Heart right ventricle (tissue), 16 donors: ENCODE measurements around the gene PGAP6. TPM values are rescaled to one million over a fixed set of nuclear protein-coding genes. Genes with fewer than 3 reads are reported as not detected.

Source experiments
- ATAC-seq, 8 donors: fragments of 200-7000 bp; cut with Tn5 transposase; one replicate each; pipeline ENCODE4 v1.9.1; 2020; ENCODE audit warnings: mild to moderate bottlenecking in 8 of 8, moderate library complexity in 8 of 8, moderate number of reproducible peaks in 1 of 8
- DNase-seq, 2 donors: peaks; one replicate each; pipeline ENCODE4 v3.0.0-alpha.2; 2020
- H3K27ac ChIP-seq, 10 donors: fragments of 200-600 bp; sonication (generic) in 2 of 10; one replicate each; pipeline versions ENCODE4 v1.5.0 to v1.8.0; 2020 to 2022; ENCODE audit warnings: mild to moderate bottlenecking in 3 of 10
- H3K27me3 ChIP-seq, 7 donors: fragments of 200-600 bp; one replicate each; pipeline ENCODE4 v1.8.0; 2021 to 2022; ENCODE audit warnings: mild to moderate bottlenecking in 2 of 7
- H3K36me3 ChIP-seq, 9 donors: fragments of 200-600 bp; sonication (generic) in 1 of 9; one replicate each; pipeline versions ENCODE4 v1.5.0 to v1.8.0; 2020 to 2022; ENCODE audit warnings: mild to moderate bottlenecking in 2 of 9
- H3K4me1 ChIP-seq, 9 donors: fragments of 200-600 bp; sonication (generic) in 1 of 9; one replicate each; pipeline versions ENCODE4 v1.5.0 to v1.8.0; 2020 to 2022; ENCODE audit warnings: mild to moderate bottlenecking in 4 of 9
- H3K4me3 ChIP-seq, 10 donors: fragments of 200-600 bp; sonication (generic) in 2 of 10; one replicate each; pipeline versions ENCODE4 v1.5.0 to v1.8.0; 2020 to 2022; ENCODE audit warnings: mild to moderate bottlenecking in 7 of 10, moderate library complexity in 2 of 10
- H3K9me3 ChIP-seq, 11 donors: fragments of 200-600 bp in 10 of 11; sonication (generic) in 2 of 11; one replicate each; pipeline versions ENCODE4 v1.5.0 to v1.8.0; 2013 to 2022; ENCODE audit warnings: mild to moderate bottlenecking in 2 of 11, control low read depth in 1 of 11, moderate library complexity in 1 of 11
- CTCF ChIP-seq, 9 donors: fragments of 200-600 bp; sonication (generic) in 2 of 9; IDR thresholded peaks; one replicate each; pipeline versions ENCODE4 v1.5.0 to v1.8.0; 2021 to 2022; ENCODE audit warnings: antibody characterized with exemption in 9 of 9, mild to moderate bottlenecking in 5 of 9, moderate library complexity in 1 of 9
- WGBS, 2 donors: extraction: QIAGEN DNeasy Blood & Tissue Kit; methylation state at CpG; one replicate each; pipeline ENCODE4 v1.1.7; 2013; ENCODE audit warnings: inconsistent platforms in 1 of 2; 5-methylcytosine and 5-hydroxymethylcytosine counted together
- intact Hi-C, 10 donors: fragments of 100-400 bp; cut with DNase I; formaldehyde crosslinking; loops; one replicate each; pipeline versions ENCODE4 v1.11.1 to v1.14.2; 2022
- polyA plus RNA-seq, 2 donors: library from polyadenylated mRNA; stranded (reverse); fragments of 200-250 nt; gene quantifications; one replicate each; pipeline ENCODE4 v1.2.3, GENCODE V29; 2013
- total RNA-seq, 10 donors: library from RNA; stranded (reverse); fragmentation: NEBNext Ultra II Directional in 3 of 10; extraction: Animal tissue kit (Norgen Biotek cat#: 25700) in 3 of 10; gene quantifications; one replicate each; pipeline versions ENCODE4 v1.2.1 to v1.2.4, GENCODE V29; 2021 to 2023
- donor health status: Arrhythmogenic right ventricular cardiomyopathy.
- donor health status: ischemic (EF 13 %, LVEDD 7.1; RV severe dilation, severe dysfunction).
- donor health status: healthy with polysubstance abuse.
- donor health status: DM: no; HTN: yes; CAD: no.
- donor health status: DM: no; HTN: no; CAD: no.
- donor health status: ischemic (EF 25% LVEDD 6.9; RV normal size, moderate dysfunction).
- donor health status: ischemic (EF 25% LVEDD 5.7; RV mildly dilated, moderate dysfunction).
- donor health status: healthy.
- donor health status: DM: yes; HTN: yes; CAD: no.
- donor health status: Ischemic cardiomyopathy.
- donor health status: ischemic (EF 35%, LVEDD 5.7; RV mildly dilated, moderate dysfunction).
- donor health status: nonischemic (EF 11% LVEDD 7.7; RV severe dilation, severe dysfunction).
- donor health status: DM: yes; HTN: yes; CAD: no.
- donor health status: PGD.
- donor health status: ischemic (EF 29% LVEDD 5.4; RV normal size, mild dysfunction).
- donor health status: nonischemic (EF 23%, LVEDD 6.1; RV moderate dilation, normal function).

PGAP6 gene
- total and polyA plus RNA-seq, 12 donors: 27.1 to 57.3 (median 33.1) TPM

GRCh38 chr16:368388-369158 lies 13.2 kb downstream of the PGAP6 start:
- ATAC-seq (no peak), DNase-seq (no peak)
- Histone ChIP-seq H3K27me3 (peaks cover 0 to 9% (median 0%) of the 10 kb centered on the region in 7 donors), H3K27ac (no peak overlapping the region), H3K9me3 (no peaks in the 10 kb centered on the region), H3K36me3 (peaks cover 0 to 56% (median 37%) of the 10 kb centered on the region in 9 donors), H3K4me1 (peaks cover 10 to 22% (median 15%) of the 10 kb centered on the region in 9 donors), H3K4me3 (no peak overlapping the region)
- intact Hi-C loops: no loop called here
- no peak for TF ChIP-seq CTCF (IDR thresholded peaks at IDR 0.05)
- 95% methylated on average over 29 of the region's 29 CpGs for WGBS, 2 donors

DNA sequence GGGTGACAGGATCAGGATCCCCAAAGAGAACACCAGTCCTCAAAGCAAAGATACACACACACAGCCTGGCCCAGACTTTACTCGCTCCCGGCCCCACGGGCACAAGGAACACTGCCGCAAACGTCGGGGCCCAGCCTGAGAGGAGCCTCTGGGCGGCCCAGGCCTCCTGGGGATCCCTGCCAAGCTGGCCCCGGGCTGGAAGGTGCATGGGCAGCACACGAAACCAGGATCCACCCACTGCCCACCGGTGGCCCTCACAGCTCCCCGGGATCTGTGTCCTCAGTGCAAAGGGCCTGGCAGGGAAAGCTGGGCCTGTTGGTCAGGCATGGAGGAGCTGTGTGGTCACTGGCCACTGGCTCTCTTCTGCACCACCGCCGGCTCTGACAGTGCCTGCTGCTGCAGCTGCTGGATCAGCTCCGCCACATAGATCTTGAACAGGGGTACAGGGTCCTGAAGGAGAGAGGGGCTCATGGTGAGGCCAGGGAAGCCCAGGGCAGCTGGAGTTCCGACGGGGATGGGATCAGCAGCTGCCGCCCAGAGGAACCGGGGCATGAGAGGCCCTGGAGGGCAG lies 14.4 kb downstream of the PGAP6 start:
- intact Hi-C loops: no loop called here
- 94% methylated on average over 18 of the region's 18 CpGs for WGBS, 2 donors

DNA sequence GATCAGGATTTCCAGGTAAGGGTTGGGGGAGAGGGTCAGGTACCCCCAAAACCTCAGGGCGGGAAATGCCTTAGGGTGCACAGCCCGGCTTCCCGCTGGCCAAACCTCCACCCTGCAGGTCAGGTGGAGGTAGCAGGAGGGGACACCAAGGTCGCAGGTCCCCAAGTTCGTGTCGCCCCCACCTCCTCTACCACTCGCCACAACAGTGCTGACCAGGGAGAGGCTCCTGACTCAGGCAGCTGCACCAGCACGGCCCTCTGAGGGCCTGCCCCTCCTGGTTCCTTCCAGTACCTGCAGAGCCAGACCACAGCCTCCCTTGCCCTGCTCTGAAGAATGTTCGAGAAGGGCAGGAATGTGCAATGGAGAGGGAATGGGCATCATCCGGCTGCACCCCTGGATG lies 15.3 kb downstream of the PGAP6 start:
- ATAC-seq: no peak
- Histone ChIP-seq H3K27ac (no peak overlapping the region), H3K4me3 (no peak overlapping the region), H3K27me3 (peaks cover 0 to 13% (median 3%) of the 10 kb centered on the region in 7 donors), H3K36me3 (peaks cover 0 to 35% (median 26%) of the 10 kb centered on the region in 9 donors), H3K9me3 (no peaks in the 10 kb centered on the region), H3K4me1 (peaks cover 10 to 24% (median 16%) of the 10 kb centered on the region in 9 donors)
- intact Hi-C loops: no loop called here
- no peak for DNase-seq
- WGBS, 2 donors: 90 to 95% methylated on average over 10 of the region's 10 CpGs
- TF ChIP-seq CTCF (IDR thresholded peaks at IDR 0.05): no peak

More for the DNA sequence above, 14.4 kb downstream of the PGAP6 start:
- peaks cover 10 to 22% (median 15%) of the 10 kb centered on the region in 9 donors for H3K4me1 ChIP-seq
- no peak for DNase-seq
- no peak overlapping the region for H3K27ac ChIP-seq
- ATAC-seq: no peak
- peaks cover 0 to 45% (median 26%) of the 10 kb centered on the region in 9 donors for H3K36me3 ChIP-seq
- peaks cover 0 to 13% (median 3%) of the 10 kb centered on the region in 7 donors for H3K27me3 ChIP-seq
- H3K4me3 ChIP-seq: no peak overlapping the region
- no peaks in the 10 kb centered on the region for H3K9me3 ChIP-seq
- TF ChIP-seq CTCF (IDR thresholded peaks at IDR 0.05): no peak

- Histone ChIP-seq H3K27ac (no peak overlapping the region), H3K4me1 (peaks cover 3 to 13% (median 6%) of the 10 kb centered on the region in 9 donors), H3K27me3 (peaks cover 0 to 13% (median 3%) of the 10 kb centered on the region in 7 donors), H3K36me3 (peaks cover 0 to 34% (median 26%) of the 10 kb centered on the region in 9 donors), H3K4me3 (no peak overlapping the region), H3K9me3 (no peaks in the 10 kb centered on the region)
- DNase-seq (no peak), ATAC-seq (no peak)
- WGBS, 2 donors: 58 to 65% methylated on average over 18 to 19 of the region's 19 CpGs
- no peak for TF ChIP-seq CTCF (IDR thresholded peaks at IDR 0.05)
- intact Hi-C loops: loop anchor here in 6 of 10 donors (5.0 kb wide), 2 partner anchors 248 to 258 kb away; no protein-coding TSS in a partner anchor
Observed at GRCh38 chr16:364595-365491, 16.9 kb downstream of the PGAP6 start.
